A673 (cell line): ENCODE results near the gene POLG.

Source experiments
- EZH2 ChIP-seq: fragments of 200-600 bp; sonication (generic); IDR thresholded peaks from 2 replicates; pipeline ENCODE4 v1.6.1; 2017; ENCODE audit warnings: borderline replicate concordance, low read depth, mild to moderate bottlenecking, mixed read lengths, antibody characterized with exemption, low read length; ENCODE audit not compliant: poor library complexity, severe bottlenecking
- TF ChIP-seq, protein P1 (sequence below): fragments of 300-800, 200-600 bp; sonication (generic); conservative IDR thresholded peaks from 2 replicates; pipeline ENCODE4 v1.5.1; 2017; ENCODE audit warnings: low read depth, mild to moderate bottlenecking, antibody characterized with exemption, low read length, moderate library complexity, mixed read lengths

- TF ChIP-seq EZH2 = no peak
- TF ChIP-seq, protein P1, sequence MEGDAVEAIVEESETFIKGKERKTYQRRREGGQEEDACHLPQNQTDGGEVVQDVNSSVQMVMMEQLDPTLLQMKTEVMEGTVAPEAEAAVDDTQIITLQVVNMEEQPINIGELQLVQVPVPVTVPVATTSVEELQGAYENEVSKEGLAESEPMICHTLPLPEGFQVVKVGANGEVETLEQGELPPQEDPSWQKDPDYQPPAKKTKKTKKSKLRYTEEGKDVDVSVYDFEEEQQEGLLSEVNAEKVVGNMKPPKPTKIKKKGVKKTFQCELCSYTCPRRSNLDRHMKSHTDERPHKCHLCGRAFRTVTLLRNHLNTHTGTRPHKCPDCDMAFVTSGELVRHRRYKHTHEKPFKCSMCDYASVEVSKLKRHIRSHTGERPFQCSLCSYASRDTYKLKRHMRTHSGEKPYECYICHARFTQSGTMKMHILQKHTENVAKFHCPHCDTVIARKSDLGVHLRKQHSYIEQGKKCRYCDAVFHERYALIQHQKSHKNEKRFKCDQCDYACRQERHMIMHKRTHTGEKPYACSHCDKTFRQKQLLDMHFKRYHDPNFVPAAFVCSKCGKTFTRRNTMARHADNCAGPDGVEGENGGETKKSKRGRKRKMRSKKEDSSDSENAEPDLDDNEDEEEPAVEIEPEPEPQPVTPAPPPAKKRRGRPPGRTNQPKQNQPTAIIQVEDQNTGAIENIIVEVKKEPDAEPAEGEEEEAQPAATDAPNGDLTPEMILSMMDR = no peak
Measured at GRCh38 chr15:89377024-89377841, 42.6 kb upstream of the POLG start.
